Nephron (organoid): Measurements from ENCODE around the gene UPF2.
A peak's percentile ranks its signal among the peaks of the same experiment; 100 is the strongest.

ENCODE experiments used
- H3K27ac Mint-ChIP-seq, 3 experiments: 2 replicates each; pipeline ENCODE4 v1.8.0; 2020; ENCODE audit warnings: mixed read lengths in 3 of 3, mild to moderate bottlenecking in 2 of 3, moderate library complexity in 1 of 3
- H3K27me3 Mint-ChIP-seq: 2 replicates; pipeline ENCODE4 v1.8.0; 2021; ENCODE audit warnings: low read depth, mild to moderate bottlenecking, moderate library complexity, mixed read lengths
- H3K36me3 Mint-ChIP-seq: 2 replicates; pipeline ENCODE4 v1.8.0; 2020; ENCODE audit warnings: low read depth, mixed read lengths
- H3K4me1 Mint-ChIP-seq: 2 replicates; pipeline ENCODE4 v1.8.0; 2020; ENCODE audit warnings: mixed read lengths
- H3K4me3 Mint-ChIP-seq, 3 experiments: 2 replicates each; pipeline ENCODE4 v1.8.0; 2020; ENCODE audit warnings: mild to moderate bottlenecking in 3 of 3, mixed read lengths in 3 of 3, moderate library complexity in 2 of 3
- H3K9me3 Mint-ChIP-seq: 2 replicates; pipeline ENCODE4 v1.8.0; 2020; ENCODE audit warnings: mixed read lengths
- TF ChIP-seq, protein P1 (sequence below), 3 experiments: fragments of 200-600 bp; sonication (generic); IDR thresholded peaks; one replicate each; pipeline ENCODE4 v1.5.0; 2021; ENCODE audit warnings: antibody characterized with exemption in 3 of 3; ENCODE audit not compliant: unreplicated experiment in 3 of 3

Gene UPF2

GRCh38 chr10:11881030-11881476 lies 161.6 kb downstream of the UPF2 start:
- H3K36me3 Mint-ChIP-seq: no peaks in the 10 kb centered on the region
- H3K27ac Mint-ChIP-seq: peak overlapping the region in 1 of 3 experiments; percentile 39
- no peak overlapping the region for H3K4me3 Mint-ChIP-seq
- TF ChIP-seq, protein P1, sequence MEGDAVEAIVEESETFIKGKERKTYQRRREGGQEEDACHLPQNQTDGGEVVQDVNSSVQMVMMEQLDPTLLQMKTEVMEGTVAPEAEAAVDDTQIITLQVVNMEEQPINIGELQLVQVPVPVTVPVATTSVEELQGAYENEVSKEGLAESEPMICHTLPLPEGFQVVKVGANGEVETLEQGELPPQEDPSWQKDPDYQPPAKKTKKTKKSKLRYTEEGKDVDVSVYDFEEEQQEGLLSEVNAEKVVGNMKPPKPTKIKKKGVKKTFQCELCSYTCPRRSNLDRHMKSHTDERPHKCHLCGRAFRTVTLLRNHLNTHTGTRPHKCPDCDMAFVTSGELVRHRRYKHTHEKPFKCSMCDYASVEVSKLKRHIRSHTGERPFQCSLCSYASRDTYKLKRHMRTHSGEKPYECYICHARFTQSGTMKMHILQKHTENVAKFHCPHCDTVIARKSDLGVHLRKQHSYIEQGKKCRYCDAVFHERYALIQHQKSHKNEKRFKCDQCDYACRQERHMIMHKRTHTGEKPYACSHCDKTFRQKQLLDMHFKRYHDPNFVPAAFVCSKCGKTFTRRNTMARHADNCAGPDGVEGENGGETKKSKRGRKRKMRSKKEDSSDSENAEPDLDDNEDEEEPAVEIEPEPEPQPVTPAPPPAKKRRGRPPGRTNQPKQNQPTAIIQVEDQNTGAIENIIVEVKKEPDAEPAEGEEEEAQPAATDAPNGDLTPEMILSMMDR (IDR thresholded peaks at IDR 0.05; ENCODE audit: unreplicated experiment in 3 of 3): no peak
- H3K9me3 Mint-ChIP-seq: no peaks in the 10 kb centered on the region
- peaks cover 3% of the 10 kb centered on the region for H3K27me3 Mint-ChIP-seq
- peaks cover 5% of the 10 kb centered on the region for H3K4me1 Mint-ChIP-seq

DNA sequence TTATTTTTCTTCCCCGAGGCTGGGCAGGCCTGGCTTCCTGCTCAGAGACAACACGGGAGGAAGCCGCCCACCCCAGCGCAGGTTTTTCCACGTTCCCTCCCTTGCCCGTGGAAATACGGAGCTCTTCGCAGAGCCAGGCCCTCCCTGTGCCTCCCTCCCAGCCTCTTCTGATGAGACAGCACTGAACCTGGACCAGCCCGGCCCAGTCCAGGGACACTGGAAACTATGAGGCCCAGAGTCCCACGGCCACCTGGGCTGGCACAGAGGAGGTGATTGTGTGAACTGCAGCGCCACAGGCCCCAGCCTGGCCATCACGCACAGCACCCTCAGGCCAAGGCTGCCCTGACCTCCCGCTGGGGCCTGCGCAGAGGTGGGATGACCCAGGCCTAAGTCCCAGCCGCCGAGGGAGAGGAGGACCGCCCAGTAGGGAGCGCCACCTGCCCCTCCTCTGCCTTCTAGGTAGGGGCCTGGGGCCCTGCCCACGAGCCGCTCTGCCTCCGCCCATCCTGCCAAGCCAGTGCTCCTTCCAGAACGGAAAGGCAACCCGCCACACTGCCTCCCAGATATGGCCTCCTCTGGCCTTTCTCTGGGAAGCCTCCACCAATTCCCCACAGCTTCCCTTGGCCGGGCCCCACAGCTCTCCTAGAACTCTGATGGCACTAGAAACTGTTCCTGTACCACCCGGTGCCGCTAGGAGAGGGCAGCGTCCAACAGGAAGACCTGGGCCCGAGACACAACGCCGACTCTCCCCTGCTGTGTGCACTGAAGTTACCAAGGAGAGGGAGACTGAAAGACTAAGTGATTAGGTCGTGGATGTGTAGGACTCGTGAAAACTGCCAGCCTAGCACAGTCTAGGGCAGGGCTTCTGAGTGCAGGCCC lies 162.2 kb downstream of the UPF2 start:
- peaks cover 3% of the 10 kb centered on the region for H3K27me3 Mint-ChIP-seq
- H3K4me3 Mint-ChIP-seq: no peak overlapping the region
- no peaks in the 10 kb centered on the region for H3K36me3 Mint-ChIP-seq
- TF ChIP-seq, protein P1 (IDR thresholded peaks at IDR 0.05; ENCODE audit: unreplicated experiment in 3 of 3): no peak
- no peaks in the 10 kb centered on the region for H3K9me3 Mint-ChIP-seq
- peaks cover 11% of the 10 kb centered on the region for H3K4me1 Mint-ChIP-seq
- H3K27ac Mint-ChIP-seq: peak overlapping the region in 1 of 3 experiments; percentile 39

GRCh38 chr10:11879387-11880094 lies 163.1 kb downstream of the UPF2 start:
- Mint-ChIP-seq H3K4me3 (no peak overlapping the region), H3K36me3 (no peaks in the 10 kb centered on the region), H3K27me3 (peaks cover 3% of the 10 kb centered on the region), H3K4me1 (peaks cover 20% of the 10 kb centered on the region), H3K9me3 (no peaks in the 10 kb centered on the region), H3K27ac (no peak overlapping the region)
- TF ChIP-seq, protein P1 (IDR thresholded peaks at IDR 0.05; ENCODE audit: unreplicated experiment in 3 of 3): no peak

GRCh38 chr10:11878776-11879175 lies 163.8 kb downstream of the UPF2 start:
- no peak overlapping the region for H3K4me3 Mint-ChIP-seq
- TF ChIP-seq, protein P1 (IDR thresholded peaks at IDR 0.05; ENCODE audit: unreplicated experiment in 3 of 3): no peak
- no peaks in the 10 kb centered on the region for H3K9me3 Mint-ChIP-seq
- peaks cover 3% of the 10 kb centered on the region for H3K27me3 Mint-ChIP-seq
- no peaks in the 10 kb centered on the region for H3K36me3 Mint-ChIP-seq
- peaks cover 23% of the 10 kb centered on the region for H3K4me1 Mint-ChIP-seq
- H3K27ac Mint-ChIP-seq: no peak overlapping the region

GRCh38 chr10:11877591-11877905 lies 165.1 kb downstream of the UPF2 start:
- Mint-ChIP-seq H3K4me3 (no peak overlapping the region), H3K36me3 (no peaks in the 10 kb centered on the region), H3K4me1 (peaks cover 29% of the 10 kb centered on the region)

More at GRCh38 chr10:11877591-11877905, 165.1 kb downstream of the UPF2 start:
- TF ChIP-seq, protein P1 (IDR thresholded peaks at IDR 0.05; ENCODE audit: unreplicated experiment in 3 of 3): no peak
- Mint-ChIP-seq H3K27ac (no peak overlapping the region), H3K9me3 (no peaks in the 10 kb centered on the region), H3K27me3 (peaks cover 3% of the 10 kb centered on the region)
